ENCODE measurements around the gene ADCY3.

The ADCY3 gene

DNA sequence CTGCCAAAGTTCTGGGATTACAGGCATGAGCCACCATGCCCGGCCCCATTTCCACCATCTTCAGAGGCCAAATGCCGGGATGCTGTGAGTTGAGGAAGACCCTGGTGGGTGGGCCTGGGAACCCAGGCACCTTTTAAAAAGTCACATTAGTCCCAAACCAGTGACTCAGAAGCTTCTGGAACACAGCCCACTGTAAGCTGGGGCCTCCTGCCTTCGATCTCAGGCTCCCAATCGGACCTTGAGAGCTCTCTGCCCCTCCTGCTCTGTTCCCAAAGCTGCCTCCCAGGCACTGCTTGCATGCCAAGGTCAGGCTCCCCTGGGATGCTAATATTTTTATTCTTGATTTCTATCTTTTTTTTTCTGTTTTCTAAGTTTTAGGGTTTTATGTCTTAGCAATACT is 4.2 kb downstream of the ADCY3 start:
- H3K27ac ChIP-seq = no peak overlapping the region
- TF ChIP-seq, protein P1, sequence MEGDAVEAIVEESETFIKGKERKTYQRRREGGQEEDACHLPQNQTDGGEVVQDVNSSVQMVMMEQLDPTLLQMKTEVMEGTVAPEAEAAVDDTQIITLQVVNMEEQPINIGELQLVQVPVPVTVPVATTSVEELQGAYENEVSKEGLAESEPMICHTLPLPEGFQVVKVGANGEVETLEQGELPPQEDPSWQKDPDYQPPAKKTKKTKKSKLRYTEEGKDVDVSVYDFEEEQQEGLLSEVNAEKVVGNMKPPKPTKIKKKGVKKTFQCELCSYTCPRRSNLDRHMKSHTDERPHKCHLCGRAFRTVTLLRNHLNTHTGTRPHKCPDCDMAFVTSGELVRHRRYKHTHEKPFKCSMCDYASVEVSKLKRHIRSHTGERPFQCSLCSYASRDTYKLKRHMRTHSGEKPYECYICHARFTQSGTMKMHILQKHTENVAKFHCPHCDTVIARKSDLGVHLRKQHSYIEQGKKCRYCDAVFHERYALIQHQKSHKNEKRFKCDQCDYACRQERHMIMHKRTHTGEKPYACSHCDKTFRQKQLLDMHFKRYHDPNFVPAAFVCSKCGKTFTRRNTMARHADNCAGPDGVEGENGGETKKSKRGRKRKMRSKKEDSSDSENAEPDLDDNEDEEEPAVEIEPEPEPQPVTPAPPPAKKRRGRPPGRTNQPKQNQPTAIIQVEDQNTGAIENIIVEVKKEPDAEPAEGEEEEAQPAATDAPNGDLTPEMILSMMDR (IDR thresholded peaks at IDR 0.05) = no peak
- TF ChIP-seq ZFX (IDR thresholded peaks at IDR 0.05; ENCODE audit: borderline replicate concordance) = no peak

DNA sequence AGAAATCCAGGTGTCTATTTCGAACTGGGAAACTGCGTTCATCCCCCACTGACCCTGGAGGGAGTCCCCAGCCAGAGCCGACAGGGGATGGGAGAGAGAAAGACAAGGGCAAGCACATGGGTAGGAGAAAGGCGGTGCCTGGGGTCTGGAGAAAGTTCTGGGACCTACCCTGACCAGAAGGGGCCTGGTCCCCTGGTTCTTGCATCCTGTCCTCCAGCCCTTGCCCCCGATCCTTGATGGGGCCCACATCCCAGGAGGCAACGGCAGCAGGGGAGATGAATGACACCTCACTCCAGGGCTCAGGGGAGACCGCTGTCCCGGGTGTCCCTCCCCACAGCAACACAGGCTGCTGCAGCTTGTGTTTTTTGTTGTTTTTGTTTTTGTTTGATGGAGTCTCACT is 4.9 kb downstream of the ADCY3 start:
- no peak overlapping the region for H3K27ac ChIP-seq
- no peak for TF ChIP-seq ZFX (IDR thresholded peaks at IDR 0.05; ENCODE audit: borderline replicate concordance)
- TF ChIP-seq, protein P1 (IDR thresholded peaks at IDR 0.05) = no peak

DNA sequence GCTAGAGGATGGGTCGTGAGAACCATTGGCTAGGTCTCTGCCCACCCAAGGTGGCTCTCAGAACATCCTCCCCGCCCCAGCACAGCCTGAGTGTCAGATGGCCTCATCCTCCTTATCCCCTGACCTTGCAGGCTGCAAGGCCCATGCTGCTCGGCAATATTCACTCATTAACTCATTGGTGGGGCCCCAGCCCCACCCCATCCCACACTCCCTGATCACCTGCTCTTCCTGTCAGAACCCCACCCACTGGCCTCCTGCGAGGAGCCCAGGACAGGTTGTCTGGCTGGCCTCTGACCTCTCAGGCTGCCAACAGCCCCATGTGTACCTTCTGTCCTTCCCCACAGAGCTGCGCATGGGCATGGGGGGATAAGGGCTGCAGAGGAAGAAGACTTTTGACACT is 5.3 kb downstream of the ADCY3 start:
- TF ChIP-seq, protein P1 (IDR thresholded peaks at IDR 0.05) = no peak
- no peak for TF ChIP-seq ZFX (IDR thresholded peaks at IDR 0.05; ENCODE audit: borderline replicate concordance)
- H3K27ac ChIP-seq = no peak overlapping the region

DNA sequence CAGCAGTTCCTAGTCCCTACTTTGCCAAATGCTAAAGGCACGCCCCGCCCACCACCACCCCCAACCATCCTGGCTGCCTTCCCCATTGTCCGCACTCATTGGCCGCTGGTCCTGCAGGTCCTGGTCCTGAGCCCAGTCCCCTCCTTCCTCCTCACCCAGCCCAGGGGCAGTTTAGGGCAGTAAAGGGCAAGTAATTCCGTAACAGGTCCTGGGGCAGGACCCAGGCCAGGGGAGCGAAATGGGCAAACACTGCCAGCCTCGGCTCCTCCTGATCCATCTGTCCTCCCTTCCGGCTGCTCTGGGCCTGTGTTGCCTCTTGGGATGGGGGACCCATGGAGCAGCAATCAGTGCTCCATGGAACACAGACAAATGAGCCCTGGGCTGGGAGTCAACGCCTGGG is 6.1 kb downstream of the ADCY3 start:
- TF ChIP-seq ZFX (IDR thresholded peaks at IDR 0.05; ENCODE audit: borderline replicate concordance) = no peak
- TF ChIP-seq, protein P1 (IDR thresholded peaks at IDR 0.05) = no peak
- H3K27ac ChIP-seq = no peak overlapping the region

DNA sequence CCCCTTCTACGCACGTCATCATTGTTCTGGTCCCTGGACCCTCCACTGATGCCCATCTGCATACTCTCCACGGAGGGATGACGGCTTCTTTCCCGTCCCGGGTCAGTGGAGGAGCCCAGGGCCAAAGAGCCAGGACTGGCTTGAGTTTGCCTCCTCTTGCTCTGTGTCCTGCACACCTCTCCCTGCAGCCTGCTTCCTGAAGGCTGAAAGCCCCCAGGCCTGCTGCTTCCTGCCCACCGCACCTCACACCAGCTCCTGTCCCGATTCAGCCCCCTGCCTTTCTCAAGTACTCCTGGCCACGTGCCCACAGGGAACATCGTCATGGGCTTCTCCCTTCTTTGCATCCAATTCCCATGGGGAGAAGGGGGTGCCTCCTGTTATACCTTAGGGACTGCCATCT is 7.1 kb downstream of the ADCY3 start:
- TF ChIP-seq ZFX (IDR thresholded peaks at IDR 0.05; ENCODE audit: borderline replicate concordance) = no peak
- TF ChIP-seq, protein P1 (IDR thresholded peaks at IDR 0.05) = no peak
- H3K27ac ChIP-seq = no peak overlapping the region

DNA sequence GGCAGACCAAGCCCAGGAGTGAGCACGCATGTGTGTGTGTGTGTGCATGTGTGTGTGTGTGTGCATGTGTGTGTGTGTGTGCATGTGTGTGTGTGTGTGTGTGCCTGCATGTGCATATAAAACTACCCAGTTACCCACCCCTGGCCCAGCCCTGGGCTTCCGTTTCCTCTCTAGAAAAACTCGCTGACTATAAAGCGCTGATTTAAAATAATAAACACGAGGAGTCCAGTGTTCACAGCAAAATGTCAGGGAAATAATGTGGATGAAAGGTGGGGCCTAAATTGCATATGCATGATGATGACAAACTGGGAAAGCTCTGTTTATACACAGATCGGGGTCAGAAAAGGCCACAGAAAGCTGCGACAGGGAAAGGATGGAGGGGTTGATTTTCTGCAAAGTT is 7.5 kb downstream of the ADCY3 start:
- no peak for TF ChIP-seq ZFX (IDR thresholded peaks at IDR 0.05; ENCODE audit: borderline replicate concordance)
- TF ChIP-seq, protein P1 (IDR thresholded peaks at IDR 0.05) = no peak
- H3K27ac ChIP-seq = no peak overlapping the region

DNA sequence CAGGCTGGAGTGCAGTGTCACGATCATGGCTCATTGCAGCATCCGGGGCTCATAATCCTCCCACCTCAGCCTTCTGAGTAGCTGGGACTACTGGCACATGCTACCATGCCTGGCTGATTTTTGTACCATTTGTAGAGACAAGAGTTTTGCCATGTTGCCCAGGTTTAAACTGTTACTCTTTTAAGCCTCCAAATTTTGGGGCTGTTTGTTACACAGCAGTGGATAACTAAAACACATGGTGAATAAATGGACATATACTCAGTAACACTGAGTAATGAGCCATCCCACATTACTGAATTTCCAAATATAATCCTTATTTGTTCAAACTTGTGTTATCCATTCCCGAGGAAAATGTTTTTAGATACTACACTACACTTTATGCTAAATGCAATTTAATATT is 9.8 kb downstream of the ADCY3 start:
- H3K27ac ChIP-seq = no peak overlapping the region
- TF ChIP-seq, protein P1 (IDR thresholded peaks at IDR 0.05) = no peak
- TF ChIP-seq ZFX (IDR thresholded peaks at IDR 0.05; ENCODE audit: borderline replicate concordance) = no peak
